ENCODE measurements around the gene SNX7. TPM values are rescaled to one million over a fixed set of nuclear protein-coding genes. Genes with fewer than 3 reads are reported as not detected.

The SNX7 gene
- 19.0 and 19.2 TPM in 2 replicates for total RNA-seq (2014; rRNA removed; shearing (Covaris generic))
- 8.5 and 9.3 TPM in 2 replicates for polyA plus RNA-seq (2014; cell fraction: nucleus; rRNA removed)

DNA sequence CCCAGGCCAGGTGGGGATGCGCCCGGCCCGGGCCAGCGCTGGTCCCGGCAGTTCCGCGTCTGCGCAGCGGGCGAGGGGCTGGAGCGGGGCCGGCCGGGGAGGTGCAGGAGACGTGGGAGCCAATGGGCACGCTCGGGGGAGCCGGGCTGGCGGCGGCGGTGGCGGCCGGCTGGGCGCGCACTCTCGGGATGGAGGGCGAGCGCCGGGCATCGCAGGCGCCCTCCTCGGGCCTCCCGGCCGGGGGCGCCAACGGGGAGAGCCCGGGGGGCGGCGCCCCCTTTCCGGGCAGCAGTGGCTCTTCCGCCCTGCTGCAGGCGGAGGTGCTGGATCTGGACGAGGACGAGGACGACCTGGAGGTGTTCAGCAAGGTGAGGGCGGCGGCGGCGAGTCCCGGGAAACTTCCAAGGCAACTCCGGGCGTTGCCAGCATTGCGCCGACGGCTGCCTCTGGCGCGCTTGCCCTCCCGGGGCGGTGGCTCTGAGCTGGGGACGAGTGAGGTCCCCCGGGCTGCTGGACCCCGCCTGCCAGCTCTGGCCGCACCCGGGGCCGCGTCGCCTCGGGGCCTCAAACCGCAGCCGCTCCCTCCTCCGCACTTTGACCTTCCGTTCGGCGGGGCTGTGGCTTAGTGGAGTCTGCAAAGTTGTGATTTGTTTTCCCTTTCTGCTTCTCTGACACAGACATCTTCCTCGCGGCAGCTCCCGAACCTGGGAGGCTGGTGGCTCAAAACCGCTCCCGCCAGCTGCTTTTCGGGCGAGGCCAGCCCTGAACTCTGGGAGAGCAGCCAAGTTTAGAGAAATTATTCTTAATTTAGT is at the start of gene SNX7:
TSS of gene SNX7 (plus strand) at position 178 of the 812 bp plus-strand sequence. CDS start at position 189, 11 bp downstream.
- peak; percentile 53 for DNase-seq (ENCODE audit: extremely low read depth, low read depth)

DNA sequence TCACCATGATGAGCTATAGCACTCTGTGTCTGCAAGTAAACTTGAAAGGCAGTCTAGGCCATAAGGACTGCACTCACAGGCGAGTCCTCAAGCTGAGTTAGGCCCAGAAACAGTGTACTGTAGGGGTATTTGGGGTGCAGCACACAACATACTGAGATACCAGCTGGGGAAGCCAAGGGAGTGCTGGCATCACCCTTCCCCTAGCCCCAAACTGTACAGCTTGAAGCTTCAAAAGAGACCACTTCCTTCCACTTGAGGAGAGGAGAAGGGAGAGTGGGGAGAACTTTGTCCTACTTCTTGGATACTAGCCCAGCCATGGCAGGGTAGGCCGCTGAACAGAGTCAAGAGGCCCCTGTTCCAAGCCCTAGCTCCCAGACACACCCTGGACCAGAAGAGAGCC is 24.2 kb upstream of the SNX7 start:
- no peak for DNase-seq (ENCODE audit: extremely low read depth, low read depth)

DNA sequence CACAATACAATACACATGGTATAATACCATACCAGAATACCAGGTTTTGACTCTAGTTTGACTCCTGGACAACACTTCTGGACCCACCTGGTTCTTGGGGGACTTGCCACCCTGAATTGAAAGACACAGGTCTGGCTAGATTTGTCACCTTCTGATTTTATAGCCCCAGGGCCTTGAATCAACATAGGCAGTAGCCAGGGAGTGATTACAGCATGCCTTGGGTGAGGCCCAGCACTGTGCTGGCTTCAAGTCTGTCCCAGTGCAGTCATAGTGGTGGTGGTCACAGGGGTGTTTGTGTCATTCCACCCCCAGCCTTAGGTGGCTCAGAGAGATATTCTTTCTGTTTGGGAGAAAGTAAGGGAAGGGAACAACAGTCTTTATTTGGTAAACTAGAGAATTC is 23.3 kb upstream of the SNX7 start:
- DNase-seq (ENCODE audit: extremely low read depth, low read depth), result no peak

DNA sequence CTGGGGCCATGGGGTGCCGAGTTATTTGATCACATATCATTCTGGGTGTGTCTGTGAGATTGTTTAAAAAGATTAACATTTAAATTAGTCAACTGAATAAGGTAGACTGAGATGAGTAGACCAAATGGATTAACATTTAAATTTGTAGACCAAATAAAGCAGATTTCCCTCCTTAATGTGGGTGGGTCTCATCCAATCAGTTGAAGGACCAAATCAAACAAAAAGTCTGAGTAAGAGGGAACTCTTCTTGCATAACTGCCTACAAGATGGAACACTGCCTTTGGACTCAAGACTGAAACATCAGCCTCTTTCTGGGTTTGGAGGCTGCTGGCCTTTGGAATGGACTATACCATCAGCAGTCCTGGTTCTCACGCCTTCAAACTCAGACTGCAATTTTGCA is 17.0 kb upstream of the SNX7 start:
- no peak for DNase-seq (ENCODE audit: extremely low read depth, low read depth)

DNA sequence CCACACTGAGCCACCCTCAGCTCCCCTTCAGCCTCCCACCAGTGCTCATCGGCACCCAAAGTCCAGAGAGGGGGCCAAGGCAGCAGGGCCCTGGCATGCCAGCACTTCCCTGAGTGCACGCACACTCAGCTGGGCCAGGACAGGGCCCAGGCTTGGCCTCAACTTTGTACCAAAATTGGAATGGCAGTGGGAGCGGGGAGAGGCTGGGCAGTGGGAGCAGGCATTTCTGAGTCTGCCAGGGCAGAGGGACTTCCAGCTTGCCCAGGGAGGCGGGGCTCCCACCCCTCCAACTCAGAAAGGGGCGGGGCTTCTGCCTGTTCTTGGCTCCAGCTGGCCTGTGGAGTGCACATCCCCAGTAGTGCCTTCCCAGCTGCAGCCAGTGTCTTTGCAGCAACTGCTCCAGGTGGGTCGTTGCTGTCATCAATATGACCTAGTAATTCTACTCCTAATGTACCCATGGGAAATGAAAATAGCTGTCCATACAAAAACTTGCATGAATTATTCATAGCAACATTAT is 10.3 kb upstream of the SNX7 start:
- no peak for DNase-seq (ENCODE audit: extremely low read depth, low read depth)

- no peak for DNase-seq (ENCODE audit: extremely low read depth, low read depth)
Measured at GRCh38 chr1:98653123-98653522, 8.4 kb upstream of the SNX7 start.

DNA sequence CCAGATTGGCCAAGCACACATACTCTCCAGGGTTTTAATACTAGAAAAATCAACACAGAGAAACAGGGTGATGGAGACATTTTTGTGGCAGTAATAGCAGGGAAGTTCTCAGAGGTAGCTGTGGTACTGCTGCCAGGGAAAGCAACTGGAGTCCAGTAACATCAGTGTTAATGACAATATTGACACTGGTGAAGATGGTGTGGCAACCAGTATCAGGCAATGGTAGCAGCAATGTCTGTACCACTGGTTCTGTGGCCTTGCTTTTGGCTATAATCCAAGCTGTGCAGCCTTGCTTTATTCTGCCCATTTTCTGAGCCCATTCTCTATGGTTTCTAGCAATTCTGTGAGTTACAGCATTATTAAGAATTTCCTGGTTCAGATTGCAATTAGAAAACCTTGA is 1.6 kb upstream of the SNX7 start:
- DNase-seq (ENCODE audit: extremely low read depth, low read depth), result no peak

- DNase-seq (ENCODE audit: extremely low read depth, low read depth), result no peak
Measured at GRCh38 chr1:98660940-98661543, 479 bp upstream of the SNX7 start.

DNA sequence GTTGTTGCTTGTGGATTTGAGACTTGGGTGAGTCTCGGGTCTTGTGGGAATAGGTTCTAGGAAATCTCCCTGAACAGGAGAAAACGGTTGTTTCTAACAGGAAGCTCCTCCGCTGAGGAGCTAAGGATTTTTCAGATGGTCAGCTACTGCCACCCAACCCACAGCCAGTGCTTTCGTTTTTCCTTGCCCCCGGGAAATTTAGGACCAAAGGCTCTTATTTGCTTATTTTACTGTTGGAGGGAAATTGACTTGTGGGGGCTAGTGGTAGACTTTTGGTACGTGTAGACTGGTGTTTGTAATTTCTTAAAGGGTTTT is 792 bp downstream of the SNX7 start:
- peak; percentile 12 for DNase-seq (ENCODE audit: extremely low read depth, low read depth)

GRCh38 chr1:98668733-98669132 is 7.2 kb downstream of the SNX7 start:
- no peak for DNase-seq (ENCODE audit: extremely low read depth, low read depth)

DNA sequence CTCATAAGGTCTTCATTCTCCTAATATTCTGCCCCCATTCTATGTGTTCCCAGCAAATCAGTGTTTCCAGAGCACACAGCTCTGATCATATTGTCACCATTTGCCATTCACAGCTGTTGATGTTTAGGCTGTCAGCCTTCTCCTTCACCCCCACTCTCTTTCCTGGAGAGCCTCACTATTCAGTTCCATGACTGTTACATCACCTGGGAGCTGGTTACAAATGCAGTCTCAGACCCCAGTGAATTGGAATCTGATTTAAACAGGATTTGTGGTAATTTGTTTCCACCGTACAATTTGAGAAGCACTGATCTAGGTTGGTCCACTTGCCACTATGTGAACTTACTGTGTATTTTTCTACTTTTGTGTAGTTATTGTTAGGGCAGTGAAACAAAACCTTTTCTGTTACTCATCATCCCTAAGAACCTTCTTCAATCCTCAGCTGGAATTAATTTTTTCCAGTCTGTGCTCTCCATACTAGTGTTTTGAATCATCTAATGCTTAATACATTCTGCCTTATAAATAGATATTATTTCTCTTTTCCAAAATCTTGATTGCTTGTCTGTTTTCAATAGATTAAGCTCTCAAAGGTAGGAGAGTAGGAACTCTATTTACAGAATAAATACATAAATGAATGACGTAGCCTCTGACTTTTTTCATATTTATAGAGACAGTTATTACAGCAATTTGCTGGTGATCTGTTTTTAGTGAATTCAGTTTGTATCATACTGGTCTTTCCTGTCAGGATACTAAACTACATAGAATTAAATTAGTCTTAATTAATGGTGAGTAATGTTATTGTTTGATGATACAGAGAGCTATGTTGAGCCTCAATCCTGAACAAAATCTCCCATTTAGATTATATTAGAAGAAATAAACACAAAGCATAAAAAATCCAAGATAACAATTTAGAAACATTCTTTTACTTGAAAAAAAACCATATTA is 8.1 kb downstream of the SNX7 start:
- no peak for DNase-seq (ENCODE audit: extremely low read depth, low read depth)

DNA sequence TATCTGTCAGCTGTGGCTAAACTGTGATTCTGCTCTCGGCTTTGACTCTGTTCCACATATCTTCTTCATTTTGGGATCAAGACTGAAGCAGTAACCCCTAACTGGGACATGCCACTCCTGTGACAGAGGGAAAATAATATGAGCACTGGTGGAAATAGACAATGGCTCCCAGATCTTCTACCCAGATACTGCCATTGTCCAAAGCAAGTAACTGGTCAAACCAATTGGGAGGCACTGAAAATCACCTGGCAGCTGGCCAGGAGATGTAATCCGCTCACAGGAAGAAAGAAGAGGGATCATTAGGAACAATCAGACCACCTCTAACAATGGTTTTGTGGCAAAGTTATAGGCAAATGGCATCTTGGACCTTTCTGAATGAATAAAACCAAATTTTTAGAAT is 10.7 kb downstream of the SNX7 start:
- no peak for DNase-seq (ENCODE audit: extremely low read depth, low read depth)

DNA sequence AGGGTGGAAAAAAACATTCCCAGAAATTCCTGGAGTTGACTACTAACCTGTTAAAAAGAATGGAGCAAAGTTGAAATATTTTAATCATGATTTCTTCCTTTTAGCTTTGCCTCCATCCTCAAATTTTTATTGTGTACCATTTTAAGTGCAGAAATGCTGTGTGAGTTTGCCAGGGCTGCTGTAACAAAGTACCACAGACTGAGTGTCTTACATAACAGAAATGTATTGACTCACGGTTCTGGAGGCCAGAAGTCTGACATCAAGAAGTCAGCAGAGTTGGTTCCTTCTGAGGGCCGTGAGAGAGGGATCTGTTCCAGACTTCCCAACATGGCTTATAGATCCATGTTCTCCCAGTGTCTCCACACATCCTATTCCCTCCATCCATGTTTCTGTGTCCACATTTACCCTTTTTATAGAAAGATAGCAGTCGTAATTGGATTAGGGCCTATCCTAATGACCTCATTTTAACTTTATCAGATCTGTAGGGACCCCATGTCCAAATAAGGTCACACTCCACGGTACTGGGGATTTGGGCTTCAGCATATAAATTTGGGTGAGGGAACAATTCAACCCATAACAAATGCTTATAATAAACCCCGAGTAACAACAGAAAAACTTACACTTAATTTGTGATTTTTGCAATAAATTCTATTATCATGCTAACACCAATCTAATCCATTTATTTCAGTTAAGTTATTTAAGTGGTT is 12.7 kb downstream of the SNX7 start:
- no peak for DNase-seq (ENCODE audit: extremely low read depth, low read depth)

GRCh38 chr1:98675282-98675681 is 13.8 kb downstream of the SNX7 start:
- DNase-seq (ENCODE audit: extremely low read depth, low read depth), result no peak

DNA sequence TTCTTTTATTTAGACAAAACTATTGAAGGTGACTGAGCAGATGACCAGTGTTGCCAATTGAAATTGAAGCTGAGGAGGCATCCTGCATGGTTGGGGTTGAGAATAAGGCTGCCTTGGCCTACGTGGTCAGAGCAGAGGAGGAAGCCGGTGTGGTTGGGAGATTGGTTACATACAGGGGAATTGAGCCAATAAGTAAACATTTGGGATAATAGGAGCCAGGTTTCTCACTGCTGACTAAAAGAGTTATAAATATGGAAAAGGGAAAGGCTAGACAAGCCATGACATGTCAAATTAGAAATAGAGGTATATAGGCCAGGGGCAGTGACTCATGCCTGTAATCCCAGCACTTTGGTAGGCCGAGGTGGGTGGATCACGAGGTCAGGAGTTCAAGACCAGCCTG is 15.8 kb downstream of the SNX7 start:
- no peak for DNase-seq (ENCODE audit: extremely low read depth, low read depth)

- DNase-seq (ENCODE audit: extremely low read depth, low read depth), result no peak
Measured at GRCh38 chr1:98681812-98682211, 20.3 kb downstream of the SNX7 start.

DNA sequence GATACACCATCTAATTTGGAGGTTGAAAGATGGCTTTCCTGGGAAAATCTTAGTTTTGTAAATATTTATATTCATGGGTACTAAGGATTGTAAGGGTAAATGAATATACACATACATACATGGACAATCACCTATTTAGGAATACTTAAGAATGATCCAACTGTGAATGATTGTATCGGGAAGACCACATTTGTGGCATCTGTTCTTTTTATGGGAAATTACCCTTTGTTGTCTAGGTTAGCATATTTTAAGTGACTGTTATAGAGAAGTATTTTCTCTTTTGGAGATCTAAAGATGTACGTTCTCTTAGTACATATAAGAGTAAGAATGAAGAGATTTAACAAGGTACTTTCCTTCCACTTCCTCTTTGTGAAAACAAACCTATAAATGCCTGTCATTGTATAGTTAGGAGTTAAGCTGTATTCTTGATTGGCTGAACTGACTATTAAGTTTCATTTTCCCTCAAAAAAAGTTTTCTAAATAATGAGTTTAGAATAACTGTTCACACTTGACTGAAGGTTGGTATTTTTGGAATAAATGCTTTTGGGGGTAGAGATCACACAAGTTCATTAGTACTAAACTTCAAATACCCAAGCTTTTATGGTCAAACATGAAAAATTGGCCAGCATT is 26.7 kb downstream of the SNX7 start:
- DNase-seq (ENCODE audit: extremely low read depth, low read depth), result no peak

DNA sequence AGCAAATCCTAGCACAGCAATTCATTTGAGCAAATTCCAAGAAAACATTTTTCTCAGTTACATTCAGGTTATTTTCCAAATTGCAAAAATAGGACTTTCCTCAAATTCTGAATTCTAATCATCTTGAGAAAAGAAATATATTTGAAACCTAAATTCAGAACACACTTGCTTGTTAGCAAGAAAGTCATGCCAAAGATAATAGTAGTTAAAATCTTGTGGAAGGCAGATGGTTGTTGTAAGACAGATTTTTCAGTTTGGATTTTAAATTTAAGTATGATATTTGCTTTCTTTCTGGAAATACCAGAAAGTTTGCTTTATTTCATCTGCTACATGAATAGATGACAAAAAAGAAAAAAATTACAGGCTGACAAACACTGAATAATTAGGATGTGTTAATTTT is 29.1 kb downstream of the SNX7 start:
- DNase-seq (ENCODE audit: extremely low read depth, low read depth), result no peak

DNA sequence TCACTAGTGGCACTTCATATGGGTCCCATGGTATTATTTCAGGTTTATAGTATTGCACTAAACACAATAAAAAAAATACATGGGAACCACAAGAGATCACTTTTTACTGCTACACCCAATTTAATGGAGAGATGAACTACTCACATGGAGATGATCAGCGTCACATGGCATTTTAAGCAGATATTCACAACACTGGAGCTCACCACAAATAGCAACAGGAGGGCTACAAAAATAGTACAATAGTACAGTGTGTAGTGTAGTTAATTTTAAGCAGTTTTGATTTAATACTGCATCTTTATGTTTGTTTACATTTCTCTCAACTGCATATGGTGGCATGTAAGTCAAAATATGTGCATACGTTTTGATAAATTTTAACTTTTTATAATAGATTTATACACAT is 31.0 kb downstream of the SNX7 start:
- no peak for DNase-seq (ENCODE audit: extremely low read depth, low read depth)

- DNase-seq (ENCODE audit: extremely low read depth, low read depth), result no peak
Measured at GRCh38 chr1:98693385-98693784, 31.9 kb downstream of the SNX7 start.

Data from NCI-H460 (cell line).